HFF-Myc (cell line): ENCODE results near the gene SFSWAP.
"Not testable (repeated sequence)": the region's sequence is repeated elsewhere in the genome, so short reads cannot be mapped to it uniquely, and the experiment has no call there.

Experiments used
- DNase-seq: peaks from one replicate; pipeline ENCODE4 v3.0.0-alpha.2; 2011; ENCODE audit warnings: low read depth; ENCODE audit errors: extremely low read depth
- H3K4me3 ChIP-seq: replicated peaks from 2 replicates; pipeline ENCODE4 v1.5.1; 2011; ENCODE audit warnings: low read depth, mild to moderate bottlenecking, control low read depth, low read length
- TF ChIP-seq, protein P1 (sequence below): IDR thresholded peaks from 2 replicates; pipeline ENCODE4 v1.5.1; 2012; ENCODE audit warnings: mild to moderate bottlenecking, low read depth, low read length, control low read depth; ENCODE audit errors: missing control alignments

SFSWAP gene

DNA sequence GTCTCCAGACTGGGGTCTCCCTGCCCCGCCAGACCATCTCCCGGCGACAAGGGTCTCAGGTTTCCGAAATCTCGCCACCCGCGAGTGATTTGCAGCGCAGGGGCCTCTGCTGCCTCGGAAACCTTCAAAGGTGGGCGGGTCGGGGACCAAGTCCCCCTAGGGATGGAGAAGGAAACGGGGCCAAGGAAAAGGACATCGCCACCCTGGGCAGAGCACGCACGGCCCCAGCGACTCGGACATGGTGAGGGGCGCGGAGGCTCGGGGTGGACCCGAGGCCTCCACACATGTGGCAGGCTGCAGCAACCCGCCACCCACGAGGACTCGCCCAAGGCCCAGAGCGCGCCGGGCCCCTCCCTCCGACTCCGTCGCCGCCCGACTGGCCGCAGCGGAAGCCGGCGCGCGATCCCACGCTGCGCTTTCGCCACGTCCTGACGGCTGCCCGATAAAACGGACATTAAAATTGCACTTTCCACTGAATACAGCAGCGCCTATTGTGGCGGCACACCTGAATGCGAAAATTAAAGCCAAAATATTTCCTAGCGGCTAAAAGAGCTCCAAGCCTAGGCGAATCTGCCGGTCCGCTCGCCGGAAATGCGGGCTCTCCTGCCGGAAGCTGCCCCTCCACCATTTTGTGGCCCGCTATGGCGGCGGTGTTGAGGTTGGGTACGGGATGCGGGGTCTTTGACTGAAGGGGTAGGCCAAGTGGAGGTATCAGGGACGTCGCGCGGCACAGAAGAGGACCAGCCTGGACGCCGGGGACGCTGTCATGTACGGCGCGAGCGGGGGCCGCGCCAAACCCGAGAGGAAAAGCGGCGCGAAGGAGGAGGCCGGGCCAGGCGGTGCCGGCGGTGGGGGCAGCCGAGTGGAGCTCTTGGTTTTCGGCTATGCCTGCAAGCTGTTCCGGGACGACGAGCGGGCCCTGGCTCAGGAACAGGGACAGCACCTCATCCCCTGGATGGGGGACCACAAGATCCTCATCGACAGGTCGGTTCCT lies at the start of gene SFSWAP:
Gene SFSWAP, plus strand, starts transcription at position 627 of the 994 bp plus-strand sequence. Its CDS starts 140 bp downstream, at position 767.
- DNase-seq = peak; percentile 22
- peak within 1 kb of the TSS; percentile 86 for H3K4me3 ChIP-seq
- TF ChIP-seq, protein P1, sequence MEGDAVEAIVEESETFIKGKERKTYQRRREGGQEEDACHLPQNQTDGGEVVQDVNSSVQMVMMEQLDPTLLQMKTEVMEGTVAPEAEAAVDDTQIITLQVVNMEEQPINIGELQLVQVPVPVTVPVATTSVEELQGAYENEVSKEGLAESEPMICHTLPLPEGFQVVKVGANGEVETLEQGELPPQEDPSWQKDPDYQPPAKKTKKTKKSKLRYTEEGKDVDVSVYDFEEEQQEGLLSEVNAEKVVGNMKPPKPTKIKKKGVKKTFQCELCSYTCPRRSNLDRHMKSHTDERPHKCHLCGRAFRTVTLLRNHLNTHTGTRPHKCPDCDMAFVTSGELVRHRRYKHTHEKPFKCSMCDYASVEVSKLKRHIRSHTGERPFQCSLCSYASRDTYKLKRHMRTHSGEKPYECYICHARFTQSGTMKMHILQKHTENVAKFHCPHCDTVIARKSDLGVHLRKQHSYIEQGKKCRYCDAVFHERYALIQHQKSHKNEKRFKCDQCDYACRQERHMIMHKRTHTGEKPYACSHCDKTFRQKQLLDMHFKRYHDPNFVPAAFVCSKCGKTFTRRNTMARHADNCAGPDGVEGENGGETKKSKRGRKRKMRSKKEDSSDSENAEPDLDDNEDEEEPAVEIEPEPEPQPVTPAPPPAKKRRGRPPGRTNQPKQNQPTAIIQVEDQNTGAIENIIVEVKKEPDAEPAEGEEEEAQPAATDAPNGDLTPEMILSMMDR = no peak

GRCh38 chr12:131661170-131661985 lies 49.5 kb upstream of the SFSWAP start:
- not testable (repeated sequence) for H3K4me3 ChIP-seq, DNase-seq

GRCh38 chr12:131661986-131662288 lies 49.0 kb upstream of the SFSWAP start:
- not testable (repeated sequence) for H3K4me3 ChIP-seq, DNase-seq

DNA sequence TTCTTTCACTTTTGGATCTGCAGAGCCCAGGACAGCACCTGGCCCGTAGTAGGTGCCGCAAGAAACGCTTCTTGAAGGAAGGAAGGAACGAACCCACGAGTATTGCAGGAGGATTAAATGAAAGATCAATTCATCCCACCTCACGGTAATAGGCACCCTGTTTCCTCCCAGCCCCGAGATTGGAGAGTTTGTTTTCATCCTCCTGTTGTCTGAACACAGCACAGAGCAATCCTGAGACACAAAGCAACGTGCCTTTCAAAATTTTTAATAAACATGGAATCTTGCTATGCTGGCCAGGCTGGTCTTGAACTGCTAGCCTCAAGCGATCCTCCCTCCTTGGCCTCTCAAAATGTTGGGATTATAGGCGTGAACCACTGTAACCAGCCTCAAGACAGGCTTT lies 48.5 kb upstream of the SFSWAP start:
- H3K4me3 ChIP-seq, DNase-seq: not testable (repeated sequence)

DNA sequence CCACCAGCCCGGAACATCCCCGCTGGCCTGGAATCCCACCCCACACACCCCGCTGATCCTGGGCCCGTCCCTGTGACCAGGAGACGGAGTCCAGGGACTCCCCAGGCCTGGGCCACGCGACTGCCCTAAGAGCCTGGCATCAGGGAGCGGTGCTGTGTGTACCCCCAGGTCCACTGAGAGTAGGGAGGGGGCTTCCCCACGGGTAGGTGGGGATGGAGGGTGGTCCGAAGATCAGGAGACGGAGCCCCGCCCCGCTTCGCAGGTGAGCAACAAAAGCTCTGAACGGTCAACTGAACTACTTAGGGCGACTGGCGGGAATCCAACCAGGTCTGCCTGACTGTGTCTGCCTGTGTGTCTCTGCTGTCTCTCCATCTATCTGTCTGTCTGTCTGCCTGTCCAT lies 45.2 kb upstream of the SFSWAP start:
- H3K4me3 ChIP-seq, DNase-seq: not testable (repeated sequence)

- not testable (repeated sequence) for DNase-seq, H3K4me3 ChIP-seq
These were observed 44.4 kb upstream of the SFSWAP start for GRCh38 chr12:131666486-131666885.

DNA sequence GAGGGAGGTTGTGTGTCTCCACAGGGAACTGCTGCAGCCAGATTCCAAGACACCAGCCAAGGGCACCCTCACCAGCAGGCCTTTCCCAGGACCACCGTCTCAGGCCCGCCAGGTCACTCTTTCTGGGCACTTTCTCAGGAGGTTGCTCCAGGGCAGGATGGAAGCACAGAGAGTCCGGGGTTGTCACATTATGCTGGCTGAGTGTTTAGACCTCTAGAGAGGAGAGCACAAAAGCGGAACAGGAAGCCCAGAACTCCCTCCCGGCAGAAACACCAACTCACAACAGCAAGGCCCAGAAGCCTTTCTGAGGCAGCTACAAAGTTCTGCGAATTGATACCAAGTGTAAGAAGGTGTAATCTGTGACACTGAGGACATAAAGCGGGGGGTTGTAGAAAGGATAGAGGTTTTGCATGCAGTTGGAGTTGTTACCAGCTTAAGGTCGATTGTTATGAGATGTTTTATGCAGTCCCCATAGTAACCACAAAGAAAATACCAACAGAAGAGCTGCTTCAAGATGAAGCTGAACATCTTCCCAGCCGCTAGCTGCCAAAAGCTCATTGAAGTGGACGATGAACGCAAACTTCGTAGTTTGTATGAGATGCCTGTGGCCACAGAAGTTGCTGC lies 43.8 kb upstream of the SFSWAP start:
- DNase-seq, H3K4me3 ChIP-seq: not testable (repeated sequence)

DNA sequence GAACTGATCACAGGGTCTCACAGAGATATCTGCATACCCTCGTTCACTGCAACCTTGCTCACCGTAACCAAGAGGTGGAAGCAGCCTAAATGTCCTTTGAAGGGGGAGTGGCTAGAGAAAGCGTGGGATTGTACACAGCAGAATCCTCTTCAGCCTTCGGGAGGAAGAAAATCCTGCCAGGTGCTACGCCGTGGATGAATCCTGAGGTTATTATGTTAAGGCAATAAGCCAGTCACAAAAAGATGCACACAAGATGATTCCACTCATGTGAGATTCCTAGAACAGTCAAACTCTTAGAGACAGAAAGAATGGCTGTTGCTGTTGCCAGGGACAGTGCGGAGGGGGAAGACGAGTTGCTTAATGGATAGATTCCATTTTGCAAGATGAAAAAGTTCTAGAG lies 39.6 kb upstream of the SFSWAP start:
- no peak overlapping the region for H3K4me3 ChIP-seq
- TF ChIP-seq, protein P1 = no peak
- no peak for DNase-seq

- TF ChIP-seq, protein P1 = no peak
- no peak overlapping the region for H3K4me3 ChIP-seq
- no peak for DNase-seq
These were observed 39.0 kb upstream of the SFSWAP start for GRCh38 chr12:131671871-131672270.
